IMR-90 (cell line): ENCODE data around the gene RHOBTB1. TPM values are rescaled to one million over a fixed set of nuclear protein-coding genes. Genes with fewer than 3 reads are reported as not detected.

Source experiments
- ATAC-seq: fragments of 200-7000 bp; cut with Tn5 transposase; 2 replicates; pipeline ENCODE4 v1.9.1; 2020; ENCODE audit warnings: low read depth, mild to moderate bottlenecking, moderate library complexity
- BruUV-seq: library from RNA; stranded (reverse); fragments of 400-500 nt; replicated peaks from 2 replicates; lab custom pipeline; 2021; lab: Mats Ljungman, UMichigan
- CTCF ChIA-PET: fragments of 300-600 bp; formaldehyde crosslinking; extraction: SDS; loops from one replicate; lab custom pipeline; 2021; ENCODE audit warnings: antibody characterized with exemption; lab: Yijun Ruan, JAX
- POLR2A ChIA-PET: fragments of 300-600 bp; sonication (Branson Sonifier 250); formaldehyde crosslinking; loops from one replicate; lab custom pipeline; 2022; ENCODE audit warnings: antibody characterized with exemption; ENCODE audit not compliant: unreplicated experiment; lab: Charles Lee
- DNase-seq: peaks from one replicate; pipeline ENCODE4 v3.0.0; 2013
- H2AFZ ChIP-seq: replicated peaks from 2 replicates; pipeline ENCODE3; 2013; ENCODE audit warnings: low read length, mild to moderate bottlenecking; ENCODE audit not compliant: poor library complexity
- H2AK5ac ChIP-seq: 2 replicates; pipeline ENCODE4 v1.6.1; 2013; ENCODE audit warnings: low read depth, low read length, inconsistent platforms
- H2AK9ac ChIP-seq: replicated peaks from 2 replicates; pipeline ENCODE3; 2013; ENCODE audit warnings: mild to moderate bottlenecking, low read depth, low read length, moderate library complexity; ENCODE audit not compliant: poor library complexity
- H2BK120ac ChIP-seq: 2 replicates; pipeline ENCODE4 v1.6.1; 2013; ENCODE audit warnings: low read depth, low read length, inconsistent platforms
- H2BK15ac ChIP-seq: 3 replicates; pipeline ENCODE4 v1.6.1; 2013; ENCODE audit warnings: low read depth, low read length, inconsistent platforms
- H2BK20ac ChIP-seq: 2 replicates; pipeline ENCODE4 v1.6.1; 2013; ENCODE audit warnings: low read depth, mild to moderate bottlenecking, inconsistent platforms, low read length, moderate library complexity
- H2BK5ac ChIP-seq: 2 replicates; pipeline ENCODE4 v1.6.1; 2013; ENCODE audit warnings: mild to moderate bottlenecking, low read depth, low read length, inconsistent platforms; ENCODE audit not compliant: poor library complexity, severe bottlenecking
- H3K14ac ChIP-seq: replicated peaks from 2 replicates; pipeline ENCODE4 v1.6.1; 2013; ENCODE audit warnings: low read depth, low read length, inconsistent platforms
- H3K18ac ChIP-seq: 2 replicates; pipeline ENCODE4 v1.6.1; 2013; ENCODE audit warnings: low read depth, low read length, control low read depth
- H3K23ac ChIP-seq: 2 replicates; pipeline ENCODE4 v1.6.1; 2013; ENCODE audit warnings: low read depth, low read length, inconsistent platforms
- H3K27ac ChIP-seq: 2 replicates; pipeline ENCODE4 v1.5.1; 2013; ENCODE audit warnings: mild to moderate bottlenecking, control low read depth, low read length; ENCODE audit not compliant: insufficient read depth
- H3K27me3 ChIP-seq: 2 replicates; pipeline ENCODE4 v1.6.1; 2013; ENCODE audit warnings: low read length; ENCODE audit not compliant: control insufficient read depth, insufficient read depth
- H3K36me3 ChIP-seq: 2 replicates; pipeline ENCODE4 v1.6.1; 2013; ENCODE audit warnings: low read length, mixed read lengths; ENCODE audit not compliant: control insufficient read depth, insufficient read depth
- H3K4ac ChIP-seq: 2 replicates; pipeline ENCODE4 v1.6.1; 2013; ENCODE audit warnings: low read depth, low read length, inconsistent platforms
- H3K4me1 ChIP-seq: 2 replicates; pipeline ENCODE4 v1.6.1; 2013; ENCODE audit warnings: low read length, mixed read lengths; ENCODE audit not compliant: control insufficient read depth, insufficient read depth
- H3K4me2 ChIP-seq: 2 replicates; pipeline ENCODE4 v1.6.1; 2013; ENCODE audit warnings: low read depth, mild to moderate bottlenecking, control low read depth, low read length, moderate library complexity
- H3K4me3 ChIP-seq: 2 replicates; pipeline ENCODE4 v1.5.1; 2013; ENCODE audit warnings: low read depth, mild to moderate bottlenecking, control low read depth, low read length, moderate library complexity; ENCODE audit not compliant: insufficient read depth
- H3K56ac ChIP-seq: 2 replicates; pipeline ENCODE4 v1.6.1; 2013; ENCODE audit warnings: low read length, inconsistent platforms; ENCODE audit not compliant: insufficient read depth; ENCODE audit errors: extremely low read depth
- H3K79me1 ChIP-seq, 2 experiments: 2 replicates each; pipeline ENCODE4 v1.6.1; 2013; ENCODE audit warnings: low read length in 2 of 2, inconsistent platforms in 1 of 2, low read depth in 1 of 2
- H3K9ac ChIP-seq: 2 replicates; pipeline ENCODE4 v1.6.1; 2013; ENCODE audit warnings: low read depth, low read length, control low read depth
- H3K9me1 ChIP-seq: 2 replicates; pipeline ENCODE4 v1.6.1; 2013; ENCODE audit warnings: low read length, inconsistent platforms; ENCODE audit not compliant: insufficient read depth
- H3K9me3 ChIP-seq: 2 replicates; pipeline ENCODE4 v1.6.1; 2013; ENCODE audit warnings: low read length; ENCODE audit not compliant: control insufficient read depth, insufficient read depth
- H4K20me1 ChIP-seq: 2 replicates; pipeline ENCODE4 v1.6.1; 2013; ENCODE audit warnings: low read length, inconsistent platforms; ENCODE audit not compliant: insufficient read depth
- H4K5ac ChIP-seq: 2 replicates; pipeline ENCODE4 v1.6.1; 2013; ENCODE audit warnings: mild to moderate bottlenecking, low read depth, low read length, control low read depth
- H4K8ac ChIP-seq, 2 experiments: 2 replicates each; pipeline ENCODE4 v1.6.1; 2013; ENCODE audit warnings: low read depth in 2 of 2, low read length in 2 of 2, control low read depth in 1 of 2, inconsistent platforms in 1 of 2
- H4K91ac ChIP-seq: 2 replicates; pipeline ENCODE4 v1.6.1; 2013; ENCODE audit warnings: low read depth, low read length, inconsistent platforms; ENCODE audit not compliant: insufficient read depth
- BHLHE40 ChIP-seq: fragments of 150-350 bp; IDR thresholded peaks from 2 replicates; pipeline ENCODE4 v1.6.1; 2016; ENCODE audit warnings: mild to moderate bottlenecking, low read depth, low read length
- CEBPB ChIP-seq: IDR thresholded peaks from 2 replicates; pipeline ENCODE4 v1.6.1; 2012; ENCODE audit warnings: low read depth, low read length, improper control_type of control experiment
- CHD1 ChIP-seq: IDR thresholded peaks from 2 replicates; pipeline ENCODE4 v1.6.1; 2012; ENCODE audit warnings: low read depth, low read length, improper control_type of control experiment
- CTCF ChIP-seq: conservative IDR thresholded peaks from 2 replicates; pipeline ENCODE4 v1.5.1; 2012; ENCODE audit warnings: mild to moderate bottlenecking, low read depth, low read length, improper control_type of control experiment
- ELK1 ChIP-seq: fragments of 150-350 bp; IDR thresholded peaks from 2 replicates; pipeline ENCODE4 v1.6.1; 2016; ENCODE audit warnings: low read depth, mild to moderate bottlenecking, low read length, moderate library complexity, borderline replicate concordance
- FOS ChIP-seq: fragments of 150-350 bp; IDR thresholded peaks from 2 replicates; pipeline ENCODE4 v1.6.1; 2016; ENCODE audit warnings: low read depth, low read length
- MAFK ChIP-seq: IDR thresholded peaks from 2 replicates; pipeline ENCODE4 v1.6.1; 2012; ENCODE audit warnings: low read depth, low read length, improper control_type of control experiment
- MAZ ChIP-seq: IDR thresholded peaks from 2 replicates; pipeline ENCODE4 v1.6.1; 2012; ENCODE audit warnings: low read depth, mild to moderate bottlenecking, low read length, improper control_type of control experiment, moderate library complexity, borderline replicate concordance
- MXI1 ChIP-seq: IDR thresholded peaks from 2 replicates; pipeline ENCODE4 v1.6.1; 2012; ENCODE audit warnings: low read depth, mild to moderate bottlenecking, low read length, moderate library complexity, borderline replicate concordance
- NFE2L2 ChIP-seq: fragments of 150-350 bp; IDR thresholded peaks from 2 replicates; pipeline ENCODE4 v1.6.1; 2016; ENCODE audit warnings: low read depth, mild to moderate bottlenecking, low read length
- POLR2A ChIP-seq: IDR thresholded peaks from 2 replicates; pipeline ENCODE4 v1.6.1; 2012; ENCODE audit warnings: mild to moderate bottlenecking, low read depth, low read length
- RAD21 ChIP-seq: IDR thresholded peaks from 2 replicates; pipeline ENCODE4 v1.6.1; 2012; ENCODE audit warnings: low read length, improper control_type of control experiment
- RCOR1 ChIP-seq: IDR thresholded peaks from 2 replicates; pipeline ENCODE4 v1.6.1; 2012; ENCODE audit warnings: mild to moderate bottlenecking, low read length, improper control_type of control experiment; ENCODE audit not compliant: insufficient replicate concordance
- RFX5 ChIP-seq: IDR thresholded peaks from 2 replicates; pipeline ENCODE4 v1.8.0; 2012; ENCODE audit warnings: low read depth, mild to moderate bottlenecking, low read length, moderate library complexity
- SMC3 ChIP-seq: fragments of 150-350 bp; IDR thresholded peaks from 2 replicates; pipeline ENCODE4 v1.6.1; 2016; ENCODE audit warnings: low read depth, mild to moderate bottlenecking, antibody characterized with exemption, low read length, moderate library complexity
- USF2 ChIP-seq: fragments of 150-350 bp; IDR thresholded peaks from 2 replicates; pipeline ENCODE4 v1.6.1; 2017; ENCODE audit warnings: mild to moderate bottlenecking, antibody characterized with exemption, low read length, low read depth
- WGBS, 2 experiments: methylation state at CpG; one replicate each; pipeline versions ENCODE4 v1.1.5 to v1.1.7; 2013; ENCODE audit warnings: missing lambda C conversion rate in 2 of 2; ENCODE audit not compliant: insufficient read length in 1 of 2; ENCODE audit errors: extremely low coverage in 2 of 2; 5-methylcytosine and 5-hydroxymethylcytosine counted together
- dilution Hi-C: fragments of 300-500 bp; cut with HindIII; formaldehyde crosslinking; loops from one replicate; pipeline ENCODE4 v1.14.3; 2018; ENCODE audit warnings: low sequenced_read_pairs; ENCODE audit not compliant: unreplicated experiment
- in situ Hi-C: fragments of 300-500 bp; cut with MboI; formaldehyde crosslinking; loops from 3 replicates; pipeline ENCODE4 v1.14.3; 2019; ENCODE audit warnings: low sequenced_read_pairs, inconsistent platforms, mixed read lengths
- intact Hi-C: fragments of 100-400 bp; cut with micrococcal nuclease; formaldehyde crosslinking; loops from 2 replicates; pipeline ENCODE4 v1.10.0; 2022
- polyA plus RNA-seq, 3 experiments: library from polyadenylated mRNA; depleted of rRNA; stranded (reverse); fragments of >200 nt; gene quantifications; 2 replicates each; pipeline ENCODE4 v1.2.3, GENCODE V29; 2012; ENCODE audit warnings: low replicate concordance in 1 of 3
- total RNA-seq: library from RNA; depleted of rRNA; stranded (reverse); fragments of >200 nt; gene quantifications from 2 replicates; pipeline ENCODE4 v1.2.3, GENCODE V29; 2012

The RHOBTB1 gene
- total and polyA plus RNA-seq, 2 of the 4 experiments (the other 2 are of a cell fraction) = 8.9 to 15.2 TPM

GRCh38 chr10:60951272-60951724 lies 7.3 kb upstream of the RHOBTB1 start:
- Histone ChIP-seq H2AFZ (peak overlapping the region; percentile 69), H3K18ac (peak overlapping the region; percentile 12; the same call in 1 of the 2 replicates), H3K4me2 (0 out of 2 replicates have a peak overlapping the region, but pooled peaks have one; percentile 36), H4K5ac (peak overlapping the region; percentile 59), H3K79me1 (no peaks in the 10 kb centered on the region), H2AK5ac (0 out of 2 replicates have a peak overlapping the region, but pooled peaks have one; percentile 35), H3K14ac (peak overlapping the region; percentile 18; the same call in 1 of the 2 replicates), H3K4me1 (peaks cover 5% of the 10 kb centered on the region), H2AK9ac (no peak overlapping the region), H3K9ac (no peak overlapping the region), H3K36me3 (no peaks in the 10 kb centered on the region; the same call in 1 of the 2 replicates), H2BK20ac (peak overlapping the region; percentile 57; the same call in 1 of the 2 replicates), H3K4ac (no peak overlapping the region), H4K91ac (peak overlapping the region; percentile 9; the same call in 1 of the 2 replicates), H3K56ac (no peak overlapping the region), H3K27ac (0 out of 2 replicates have a peak overlapping the region, but pooled peaks have one; percentile 0), H3K9me1 (no peaks in the 10 kb centered on the region), H4K8ac (peak overlapping the region in 1 of 2 experiments; percentile 41; a peak in 1 of 4 replicates), H3K27me3 (no peaks in the 10 kb centered on the region), H3K4me3 (no peak overlapping the region), H2BK120ac (peak overlapping the region; percentile 54; the same call in 1 of the 2 replicates), H3K23ac (no peak overlapping the region), H3K9me3 (no peaks in the 10 kb centered on the region), H4K20me1 (no peaks in the 10 kb centered on the region), H2BK5ac (no peak overlapping the region), H2BK15ac (no peak overlapping the region)
- dilution Hi-C loops (no loop called here), intact Hi-C loops (no loop called here), in situ Hi-C loops (no loop called here)
- DNase-seq (peak; percentile 61), ATAC-seq (peak; percentile 26)
- no CpG with 5 or more reads among the region's 5 CpGs for WGBS, 2 experiments
- CTCF ChIA-PET = interaction anchor here (1.0 kb wide), 1 partner anchor 12 kb away, joined by 3 read pairs; no protein-coding TSS in a partner anchor
- TF ChIP-seq CTCF (no peak), MXI1 (no peak), SMC3 (no peak), FOS (no peak), RCOR1 (no peak), MAZ (no peak), USF2 (no peak), RAD21 (no peak), CEBPB (no peak), MAFK (no peak), NFE2L2 (no peak), POLR2A (no peak), CHD1 (no peak), BHLHE40 (no peak), ELK1 (no peak), RFX5 (no peak)
- BruUV-seq = no TSS peak
- POLR2A ChIA-PET = no interaction called here
